GM13977 (cell line): Measurements from ENCODE around the gene BICRA.

Experiments
- DNase-seq: peaks from one replicate; pipeline ENCODE4 v3.0.0; 2012; ENCODE audit warnings: low spot score
- in situ Hi-C: fragments of 300-500 bp; cut with MboI; formaldehyde crosslinking; loops from one replicate; pipeline ENCODE4 v1.12.0; 2022; ENCODE audit warnings: low sequenced_read_pairs, low pct_unique_long_range_greater_than_20kb, mixed read lengths, inconsistent platforms; ENCODE audit not compliant: unreplicated experiment
- TF ChIP-seq, protein P1 (sequence below): IDR thresholded peaks from 2 replicates; pipeline ENCODE4 v1.5.1; 2012; ENCODE audit warnings: mild to moderate bottlenecking, control low read depth; ENCODE audit not compliant: insufficient read depth; ENCODE audit errors: extremely low read depth, missing control alignments

The BICRA gene

DNA sequence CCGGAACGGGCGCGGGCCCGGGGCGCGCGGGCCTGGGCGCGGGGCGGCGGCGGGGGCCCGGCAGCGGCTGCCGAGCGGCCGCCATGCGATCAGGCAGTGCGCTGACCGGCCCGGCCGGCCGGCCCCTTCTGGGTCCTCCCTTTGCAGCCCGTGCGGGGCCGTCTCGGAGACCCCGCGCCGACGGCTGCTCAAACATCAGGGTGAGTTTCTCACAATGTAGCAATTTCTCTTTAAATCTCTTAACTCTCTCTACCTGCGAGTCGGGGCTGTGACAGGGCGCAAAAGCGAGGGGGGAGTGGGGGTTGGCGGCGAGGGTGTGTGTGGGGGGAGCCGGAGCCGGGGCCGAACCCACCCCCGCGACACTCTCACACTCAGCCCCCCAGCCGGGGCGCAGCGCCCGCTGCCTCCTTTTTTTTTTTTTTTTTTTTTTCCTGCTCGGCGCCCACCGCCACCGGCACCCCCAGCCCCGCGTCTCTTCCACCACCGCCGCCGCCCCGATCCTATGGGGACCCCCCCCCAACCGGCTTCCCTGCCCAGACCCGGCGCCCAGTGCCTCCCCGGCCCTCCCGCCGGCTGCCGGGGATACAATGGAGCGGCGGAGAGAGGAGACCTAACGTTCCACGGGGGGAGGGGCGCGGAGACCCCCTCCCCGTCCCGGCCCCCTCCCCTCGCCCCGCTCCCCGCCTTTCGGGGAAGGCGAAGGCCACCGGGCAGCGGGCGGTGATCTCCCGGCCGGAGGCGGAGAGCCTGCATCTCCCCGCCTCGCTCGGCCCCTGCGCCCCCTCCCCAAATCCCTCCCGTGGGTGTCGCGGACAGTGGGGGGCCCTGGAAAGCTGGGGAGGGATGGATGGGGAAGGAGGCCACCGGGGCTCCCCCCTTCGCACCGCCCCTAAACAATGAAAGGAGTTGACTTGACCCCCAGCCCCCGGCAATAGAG, at the start of gene BICRA:
TSS of gene BICRA (plus strand) at position 166 of the 937 bp plus-strand sequence. CDS start 64,441 bp downstream, outside the sequence.
- TF ChIP-seq, protein P1, sequence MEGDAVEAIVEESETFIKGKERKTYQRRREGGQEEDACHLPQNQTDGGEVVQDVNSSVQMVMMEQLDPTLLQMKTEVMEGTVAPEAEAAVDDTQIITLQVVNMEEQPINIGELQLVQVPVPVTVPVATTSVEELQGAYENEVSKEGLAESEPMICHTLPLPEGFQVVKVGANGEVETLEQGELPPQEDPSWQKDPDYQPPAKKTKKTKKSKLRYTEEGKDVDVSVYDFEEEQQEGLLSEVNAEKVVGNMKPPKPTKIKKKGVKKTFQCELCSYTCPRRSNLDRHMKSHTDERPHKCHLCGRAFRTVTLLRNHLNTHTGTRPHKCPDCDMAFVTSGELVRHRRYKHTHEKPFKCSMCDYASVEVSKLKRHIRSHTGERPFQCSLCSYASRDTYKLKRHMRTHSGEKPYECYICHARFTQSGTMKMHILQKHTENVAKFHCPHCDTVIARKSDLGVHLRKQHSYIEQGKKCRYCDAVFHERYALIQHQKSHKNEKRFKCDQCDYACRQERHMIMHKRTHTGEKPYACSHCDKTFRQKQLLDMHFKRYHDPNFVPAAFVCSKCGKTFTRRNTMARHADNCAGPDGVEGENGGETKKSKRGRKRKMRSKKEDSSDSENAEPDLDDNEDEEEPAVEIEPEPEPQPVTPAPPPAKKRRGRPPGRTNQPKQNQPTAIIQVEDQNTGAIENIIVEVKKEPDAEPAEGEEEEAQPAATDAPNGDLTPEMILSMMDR = no peak
- peak; percentile 92 for DNase-seq
- in situ Hi-C loops = no loop called here

DNA sequence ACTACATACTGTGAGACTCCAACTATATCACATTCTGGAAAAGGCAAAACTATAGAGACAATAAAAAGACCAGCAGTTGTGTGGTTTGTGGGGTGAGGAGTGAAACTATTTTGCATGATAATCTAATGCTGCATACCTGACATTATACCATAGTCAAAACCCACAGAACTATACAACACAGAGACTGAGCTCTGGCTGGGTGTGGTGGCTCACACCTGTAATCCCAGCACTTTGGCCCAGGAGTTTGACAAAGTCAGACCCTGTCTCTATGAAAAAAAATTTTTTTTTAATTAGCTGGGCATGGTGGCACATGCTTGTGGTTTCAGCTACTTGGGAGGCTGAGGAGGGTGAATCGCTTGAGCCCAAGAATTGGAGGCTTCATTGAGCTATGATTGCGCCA, 47.9 kb upstream of the BICRA start:
- in situ Hi-C loops = no loop called here
- DNase-seq = no peak
- TF ChIP-seq, protein P1 = no peak

DNA sequence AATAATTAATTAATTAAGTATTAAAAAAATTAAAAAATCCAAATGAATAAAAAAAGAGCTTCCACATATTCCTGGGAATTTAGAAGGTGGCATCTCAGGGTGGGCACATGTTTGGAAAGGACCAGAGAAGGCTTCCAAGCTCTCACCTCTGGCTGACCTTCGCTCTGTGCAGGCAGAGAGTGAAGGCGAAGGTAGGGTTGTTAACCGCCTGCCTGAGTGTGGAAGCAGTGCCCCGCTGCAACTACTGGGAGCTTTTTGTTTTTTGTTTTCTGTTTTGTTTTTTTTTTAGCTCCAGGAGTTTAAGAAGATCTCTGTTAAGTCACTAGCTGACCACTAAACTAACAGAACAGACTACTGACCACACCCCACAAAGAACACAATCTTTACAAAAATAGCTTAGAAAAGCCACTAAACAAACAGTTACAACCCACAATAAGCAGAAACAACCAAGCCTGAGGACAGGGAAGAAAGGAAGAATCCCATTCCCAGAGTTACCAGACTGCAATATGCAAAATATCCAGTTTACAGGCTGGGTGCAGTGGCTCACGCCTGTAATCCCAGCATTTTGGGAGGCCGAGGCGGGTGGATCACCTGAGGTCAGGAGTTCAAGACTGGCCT, 47.4 kb upstream of the BICRA start:
- in situ Hi-C loops = no loop called here

GRCh38 chr19:47564081-47564480, 44.9 kb upstream of the BICRA start:
- TF ChIP-seq, protein P1 = no peak
- DNase-seq = no peak
- in situ Hi-C loops = no loop called here

More for the DNA sequence above, 47.4 kb upstream of the BICRA start:
- TF ChIP-seq, protein P1 = no peak
- DNase-seq = no peak

GRCh38 chr19:47569331-47569730, 39.6 kb upstream of the BICRA start:
- in situ Hi-C loops = no loop called here
- DNase-seq = no peak
- TF ChIP-seq, protein P1 = no peak

GRCh38 chr19:47572635-47573034, 36.3 kb upstream of the BICRA start:
- TF ChIP-seq, protein P1 = no peak
- DNase-seq = no peak
- in situ Hi-C loops = no loop called here
